Omental fat pad (tissue), 4 donors: Measurements from ENCODE around the gene TUBGCP2. TPM values are rescaled to one million over a fixed set of nuclear protein-coding genes. Genes with fewer than 3 reads are reported as not detected.

Experiments used
- ATAC-seq: fragments of 150-250 bp; one replicate; pipeline ENCODE4 v1.9.1; 2016; ENCODE audit warnings: mild to moderate bottlenecking, moderate library complexity; ENCODE audit not compliant: low FRiP score
- DNase-seq: peaks from one replicate; pipeline ENCODE4 v3.0.0-alpha.2; 2019; ENCODE audit warnings: low spot score
- CTCF ChIP-seq, 3 donors: fragments of 450-650 bp; IDR thresholded peaks; one replicate each; pipeline ENCODE4 v1.5.1; 2016 to 2017; ENCODE audit warnings: antibody characterized with exemption in 3 of 3, mild to moderate bottlenecking in 3 of 3, moderate library complexity in 2 of 3
- total RNA-seq, 4 donors: library from RNA; depleted of rRNA; stranded (reverse); fragments of >200 nt; gene quantifications; one replicate each; pipeline ENCODE4 v1.1.0, GENCODE V29; 2016

Gene TUBGCP2
- total RNA-seq, 4 donors from 2014 or later, result 29.0 to 44.5 (median 36.3) TPM

- ATAC-seq (peak; percentile 85), DNase-seq (no peak)
- no peak for TF ChIP-seq CTCF (IDR thresholded peaks at IDR 0.05)
Observed at GRCh38 chr10:133318494-133319127, 9.9 kb upstream of the TUBGCP2 start.

- ATAC-seq (no peak), DNase-seq (no peak)
- TF ChIP-seq CTCF (IDR thresholded peaks at IDR 0.05), result no peak
Observed at GRCh38 chr10:133316732-133317131, 8.1 kb upstream of the TUBGCP2 start.

GRCh38 chr10:133316266-133316665, 7.6 kb upstream of the TUBGCP2 start:
- ATAC-seq (no peak), DNase-seq (no peak)
- TF ChIP-seq CTCF (IDR thresholded peaks at IDR 0.05), result no peak

GRCh38 chr10:133315847-133316246, 7.2 kb upstream of the TUBGCP2 start:
- TF ChIP-seq CTCF (IDR thresholded peaks at IDR 0.05), result no peak
- DNase-seq (no peak), ATAC-seq (no peak)

- no peak for DNase-seq
- TF ChIP-seq CTCF (IDR thresholded peaks at IDR 0.05), result no peak
- no peak for ATAC-seq
Observed at GRCh38 chr10:133314911-133315310, 6.2 kb upstream of the TUBGCP2 start.

- DNase-seq (no peak), ATAC-seq (no peak)
- TF ChIP-seq CTCF (IDR thresholded peaks at IDR 0.05), result no peak
Observed at GRCh38 chr10:133313192-133313591, 4.5 kb upstream of the TUBGCP2 start.

- DNase-seq (no peak), ATAC-seq (no peak)
- TF ChIP-seq CTCF (IDR thresholded peaks at IDR 0.05), result no peak
Observed at GRCh38 chr10:133312769-133313145, 4.1 kb upstream of the TUBGCP2 start.
